Embryonic facial prominence (tissue), 1 donor: Measurements from ENCODE around the gene ATP10B.

Experiments
- DNase-seq: peaks from one replicate; pipeline ENCODE4 v3.0.0-alpha.2; 2016; ENCODE audit errors: extremely low spot score

The ATP10B gene

DNA sequence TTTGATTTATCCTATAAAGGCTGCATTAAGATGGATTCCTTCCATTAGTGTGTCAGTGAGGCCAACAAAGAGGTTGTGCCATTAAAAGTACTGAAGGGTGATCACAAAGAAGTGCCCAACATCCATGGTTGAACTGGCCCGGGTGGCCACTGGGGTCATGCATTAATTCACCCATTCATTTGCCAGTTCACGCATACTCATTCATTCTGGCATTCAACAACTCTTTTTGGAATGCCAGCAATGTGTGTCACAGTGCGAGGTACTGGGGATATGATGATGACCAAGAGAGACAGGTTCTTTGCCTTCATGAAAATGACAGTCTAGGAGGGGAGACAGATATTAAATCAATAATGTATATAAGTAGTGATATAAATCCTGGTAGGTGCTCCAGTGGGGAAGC, 337.1 kb downstream of the ATP10B start:
- DNase-seq: no peak

DNA sequence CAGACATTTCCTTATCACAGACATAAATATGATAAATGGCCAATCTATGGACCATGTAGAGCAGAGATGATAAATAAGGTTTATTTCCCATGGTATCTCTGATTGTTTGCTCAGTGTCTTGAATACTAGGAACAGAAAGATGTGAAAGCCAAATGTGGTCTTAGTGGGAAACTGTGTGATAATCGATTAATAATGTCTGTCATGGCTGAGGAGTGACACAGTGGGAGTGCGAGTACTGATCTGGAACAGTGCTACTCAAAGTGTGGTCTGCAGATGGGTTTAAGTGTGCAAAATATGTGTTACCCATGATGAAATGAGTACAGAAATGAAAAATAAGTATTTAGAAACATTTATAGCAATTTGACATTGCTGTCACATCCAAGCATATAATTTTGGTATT, 337.8 kb downstream of the ATP10B start:
- no peak for DNase-seq

DNA sequence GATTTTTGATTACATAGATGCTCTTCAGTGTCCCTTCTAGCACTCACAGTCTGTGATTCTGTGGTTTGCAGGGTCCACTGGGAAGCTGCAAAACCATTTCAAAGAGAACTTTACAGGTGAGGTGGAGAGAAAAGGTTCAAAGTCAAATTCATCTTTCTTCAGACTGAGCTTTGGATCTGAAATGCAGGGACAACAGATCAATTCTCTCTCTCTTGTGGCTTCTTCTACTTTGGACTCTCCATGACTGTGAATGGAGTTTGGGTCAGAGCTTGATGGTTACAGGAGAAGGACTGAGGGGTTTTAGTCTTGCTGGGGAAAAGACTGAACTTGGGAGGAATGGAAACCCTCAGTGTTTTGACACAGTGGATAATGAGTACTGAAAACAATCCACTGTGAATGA, 338.5 kb downstream of the ATP10B start:
- DNase-seq: no peak
